Uterus (tissue), 4 donors: ENCODE results near the gene EPHA2. TPM values are rescaled to one million over a fixed set of nuclear protein-coding genes. Genes with fewer than 3 reads are reported as not detected.

Source experiments
- DNase-seq, 2 donors: peaks; one replicate each; pipeline ENCODE4 v3.0.0-alpha.2; 2019 to 2020
- H3K27ac ChIP-seq, 2 donors: fragments of 200-600 bp; sonication (generic); 1 replicate in 1 of 2; 2 replicates in 1 of 2; pipeline ENCODE4 v1.5.1; 2016 to 2018
- H3K27me3 ChIP-seq, 2 donors: fragments of 200-600 bp; sonication (generic); one replicate each; pipeline ENCODE4 v1.5.1; 2018 to 2019; ENCODE audit warnings: control low read depth in 1 of 2
- H3K36me3 ChIP-seq, 2 donors: fragments of 200-600 bp; sonication (generic); one replicate each; pipeline ENCODE4 v1.5.1; 2019; ENCODE audit warnings: control low read depth in 1 of 2
- H3K4me1 ChIP-seq, 2 donors: fragments of 200-600 bp; sonication (generic); one replicate each; pipeline ENCODE4 v1.5.1; 2018 to 2019; ENCODE audit warnings: control low read depth in 1 of 2
- H3K4me3 ChIP-seq, 2 donors: fragments of 200-600 bp; sonication (generic); 1 replicate in 1 of 2; 2 replicates in 1 of 2; pipeline ENCODE4 v1.5.1; 2018 to 2019; ENCODE audit warnings: mild to moderate bottlenecking in 1 of 2
- H3K9me3 ChIP-seq, 2 donors: fragments of 200-600 bp; sonication (generic); one replicate each; pipeline ENCODE4 v1.5.1; 2019; ENCODE audit warnings: control low read depth in 1 of 2
- CTCF ChIP-seq, 4 experiments: fragments of 200-600 bp in 2 of 4; fragments of 450-650 bp in 2 of 4; sonication (generic) in 2 of 4; IDR thresholded peaks; one replicate each; pipeline ENCODE4 v1.5.1; 2016 to 2019; ENCODE audit warnings: antibody characterized with exemption in 4 of 4, mild to moderate bottlenecking in 2 of 4, moderate library complexity in 1 of 4
- POLR2A ChIP-seq, 2 donors: fragments of 450-650 bp; IDR thresholded peaks; one replicate each; pipeline ENCODE4 v1.6.1; 2016; ENCODE audit warnings: antibody characterized with exemption in 2 of 2, mild to moderate bottlenecking in 1 of 2, moderate library complexity in 1 of 2
- intact Hi-C: fragments of 100-400 bp; cut with DNase I; formaldehyde crosslinking; loops from one replicate; pipeline ENCODE4 v1.15.1; 2023; ENCODE audit warnings: low total_unique reads
- total RNA-seq, 4 donors: library from RNA; depleted of rRNA in 3 of 4; stranded (reverse); fragments of >200 nt in 3 of 4; gene quantifications; one replicate each; pipeline versions ENCODE4 v1.1.0 to v1.2.4, GENCODE V29; 2014 to 2023
- donor health status: DM: yes; HTN: yes; CAD: no.

The EPHA2 gene
- total RNA-seq, 4 donors from 2014 or later: 2.4 to 32.9 (median 16.3) TPM

- intact Hi-C loops: no loop called here
- TF ChIP-seq POLR2A (IDR thresholded peaks at IDR 0.05): no peak
- TF ChIP-seq CTCF (IDR thresholded peaks at IDR 0.05): no peak
- H3K36me3 ChIP-seq: no peaks in the 10 kb centered on the region
- no peaks in the 10 kb centered on the region for H3K9me3 ChIP-seq
- H3K27me3 ChIP-seq: no peaks in the 10 kb centered on the region
- peak in 1 of 2 donors; percentile 31 for DNase-seq
- peak overlapping the region; percentile 94 to 98 for H3K27ac ChIP-seq
- H3K4me1 ChIP-seq: peaks cover 17 to 44% of the 10 kb centered on the region in 2 donors
- H3K4me3 ChIP-seq: no peak overlapping the region
Measured at GRCh38 chr1:16144325-16145029, 11.4 kb downstream of the EPHA2 start.

- no peak overlapping the region for H3K4me3 ChIP-seq
- peak overlapping the region; percentile 94 to 98 for H3K27ac ChIP-seq
- intact Hi-C loops: no loop called here
- no peaks in the 10 kb centered on the region for H3K36me3 ChIP-seq
- H3K9me3 ChIP-seq: no peaks in the 10 kb centered on the region
- TF ChIP-seq POLR2A (IDR thresholded peaks at IDR 0.05): peak in 1 of 2 donors; percentile 14
- no peak for TF ChIP-seq CTCF (IDR thresholded peaks at IDR 0.05)
- peaks cover 23 to 52% of the 10 kb centered on the region in 2 donors for H3K4me1 ChIP-seq
- no peak for DNase-seq
- H3K27me3 ChIP-seq: no peaks in the 10 kb centered on the region
Measured at GRCh38 chr1:16143566-16144324, 12.1 kb downstream of the EPHA2 start.

GRCh38 chr1:16143005-16143565, 12.8 kb downstream of the EPHA2 start:
- Histone ChIP-seq H3K27me3 (no peaks in the 10 kb centered on the region), H3K4me1 (peaks cover 23 to 52% of the 10 kb centered on the region in 2 donors), H3K27ac (peak overlapping the region; percentile 94 to 98), H3K36me3 (no peaks in the 10 kb centered on the region), H3K9me3 (no peaks in the 10 kb centered on the region), H3K4me3 (no peak overlapping the region)
- intact Hi-C loops: no loop called here
- DNase-seq: peak in 1 of 2 donors; percentile 30
- TF ChIP-seq POLR2A (IDR thresholded peaks at IDR 0.05): no peak
- TF ChIP-seq CTCF (IDR thresholded peaks at IDR 0.05): no peak

GRCh38 chr1:16142383-16142995, 13.4 kb downstream of the EPHA2 start:
- H3K27me3 ChIP-seq: no peaks in the 10 kb centered on the region
- H3K36me3 ChIP-seq: no peaks in the 10 kb centered on the region
- TF ChIP-seq POLR2A (IDR thresholded peaks at IDR 0.05): no peak
- TF ChIP-seq CTCF (IDR thresholded peaks at IDR 0.05): no peak
- H3K4me1 ChIP-seq: peaks cover 23 to 52% of the 10 kb centered on the region in 2 donors
- H3K27ac ChIP-seq: peak overlapping the region; percentile 84 to 96
- H3K4me3 ChIP-seq: no peak overlapping the region
- no peaks in the 10 kb centered on the region for H3K9me3 ChIP-seq
- DNase-seq: no peak
- intact Hi-C loops: no loop called here
